HG03354 (cell line): ENCODE results near the gene PRPF40B.
A peak's percentile ranks its signal among the peaks of the same experiment; 100 is the strongest.

Source experiments
- ATAC-seq: cut with Tn5 transposase; IDR thresholded peaks from one replicate; pipeline ENCODE4 v1.9.1; 2021; ENCODE audit warnings: mild to moderate bottlenecking; ENCODE audit not compliant: unreplicated experiment, poor library complexity, severe bottlenecking

The PRPF40B gene

DNA sequence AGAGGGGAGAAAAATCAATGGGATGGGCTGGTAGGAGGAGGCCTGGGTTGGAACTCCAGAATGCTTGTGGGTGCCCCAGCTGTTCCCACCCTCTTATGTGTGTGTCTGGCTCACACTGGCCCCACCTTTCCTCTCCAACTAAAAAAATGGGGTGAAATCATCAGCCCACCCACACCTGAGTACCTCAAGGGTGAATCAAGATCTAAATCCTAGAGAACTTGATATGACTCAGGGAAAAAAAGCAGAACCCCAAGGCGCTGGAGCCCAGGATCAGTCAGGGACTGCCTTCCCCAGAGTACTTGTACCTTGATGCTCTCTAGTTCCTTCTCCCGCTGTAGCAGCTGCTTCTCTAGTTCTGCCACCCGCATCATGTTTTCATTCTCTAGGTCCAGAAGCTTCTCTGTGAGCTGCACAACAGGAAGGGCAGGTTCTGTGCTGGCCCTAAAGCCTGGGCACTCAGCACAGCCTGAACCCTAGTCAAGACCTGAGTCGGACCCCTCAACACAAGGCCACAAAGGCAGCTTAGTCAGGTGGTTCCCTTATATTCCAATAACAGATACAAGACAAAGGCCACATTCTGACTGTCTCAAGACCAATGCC lies 29.7 kb downstream of the PRPF40B start:
- ATAC-seq = no peak

DNA sequence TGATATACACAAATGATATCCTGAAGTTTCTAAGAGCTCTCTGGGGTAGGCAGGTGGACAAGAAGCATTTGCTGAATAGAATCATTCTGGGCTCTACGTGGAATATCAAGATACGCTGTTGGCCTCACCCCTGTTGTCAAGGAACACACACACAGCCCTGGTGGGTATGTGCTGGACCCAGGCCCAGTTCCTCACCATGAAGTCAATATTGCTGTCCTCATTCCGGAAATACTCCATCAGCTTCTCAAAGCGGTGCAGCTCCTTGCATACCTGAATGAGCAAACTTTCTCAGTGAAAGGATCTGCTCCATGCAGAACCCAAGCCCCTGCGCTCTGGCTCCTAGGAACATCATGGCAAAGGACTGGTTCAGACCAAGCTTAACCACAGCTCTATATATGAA lies 31.4 kb downstream of the PRPF40B start:
- ATAC-seq = no peak

DNA sequence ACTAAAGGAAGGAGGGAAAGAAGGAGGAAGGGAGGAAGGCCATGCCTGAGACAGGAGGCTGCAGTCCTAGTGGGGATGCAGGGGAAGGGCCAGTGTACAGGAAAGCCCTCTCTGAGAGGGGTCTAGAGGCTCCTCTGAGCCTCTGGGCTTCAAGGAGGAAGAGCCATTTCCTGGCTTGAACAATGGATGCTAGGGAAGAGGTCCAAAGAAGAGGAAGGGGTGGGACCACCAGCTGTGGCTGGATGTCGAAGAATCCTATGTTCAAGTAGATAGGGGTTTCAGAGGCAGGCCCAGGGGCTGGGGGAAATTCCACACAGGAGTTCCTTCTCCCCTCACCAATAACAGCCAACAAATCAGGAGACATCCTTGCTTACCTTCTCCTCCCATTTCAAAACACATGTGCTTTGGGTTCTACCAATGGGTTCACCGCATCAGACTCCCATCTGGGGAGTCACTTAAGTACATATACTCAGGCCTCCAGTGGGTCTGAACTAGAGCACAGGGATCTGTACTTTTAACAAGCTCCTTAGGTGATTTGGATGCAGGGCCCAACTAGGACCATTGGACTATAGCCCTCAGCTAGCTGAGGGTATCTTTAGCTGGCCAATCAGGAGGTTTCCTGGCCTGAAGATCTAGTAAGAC lies 32.4 kb downstream of the PRPF40B start:
- no peak for ATAC-seq

DNA sequence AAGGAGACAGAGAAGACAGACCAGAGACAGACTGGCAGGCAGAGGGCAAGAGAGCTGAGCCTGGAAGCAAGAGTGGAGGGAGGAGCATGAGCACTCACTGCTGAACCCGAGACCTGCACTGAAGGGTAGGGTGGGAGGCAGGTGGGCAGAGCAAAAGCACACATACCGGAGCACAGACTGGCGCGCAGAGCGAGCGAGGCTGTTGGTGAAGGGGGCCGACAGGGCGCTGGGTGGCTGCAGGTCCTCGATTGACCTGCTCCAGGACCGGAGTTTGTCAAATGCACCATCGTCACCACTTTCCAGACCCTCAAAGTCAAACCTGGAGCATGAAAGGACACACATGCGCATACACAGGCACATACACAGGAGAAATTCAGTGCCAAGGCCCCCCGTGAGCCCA lies 34.9 kb downstream of the PRPF40B start:
- no peak for ATAC-seq

DNA sequence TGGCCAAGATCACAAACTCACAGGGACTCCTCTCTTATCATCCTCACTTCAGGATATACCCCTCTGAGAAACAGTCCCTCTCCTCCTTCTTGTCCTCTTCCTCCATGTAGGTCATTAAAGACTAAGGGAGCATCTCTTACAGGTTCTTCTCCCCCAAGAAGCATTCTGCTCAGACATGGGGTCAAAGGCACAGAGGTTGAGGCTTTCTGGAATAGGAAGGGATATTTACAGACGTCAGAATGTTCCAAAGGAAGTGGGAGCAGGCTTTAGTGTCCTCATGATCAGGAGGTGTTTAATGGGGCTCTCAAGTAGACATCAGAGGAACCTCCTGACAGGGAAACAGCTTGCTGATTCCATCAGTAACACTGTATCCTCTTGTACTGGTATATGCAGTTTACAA lies 36.4 kb downstream of the PRPF40B start:
- no peak for ATAC-seq

DNA sequence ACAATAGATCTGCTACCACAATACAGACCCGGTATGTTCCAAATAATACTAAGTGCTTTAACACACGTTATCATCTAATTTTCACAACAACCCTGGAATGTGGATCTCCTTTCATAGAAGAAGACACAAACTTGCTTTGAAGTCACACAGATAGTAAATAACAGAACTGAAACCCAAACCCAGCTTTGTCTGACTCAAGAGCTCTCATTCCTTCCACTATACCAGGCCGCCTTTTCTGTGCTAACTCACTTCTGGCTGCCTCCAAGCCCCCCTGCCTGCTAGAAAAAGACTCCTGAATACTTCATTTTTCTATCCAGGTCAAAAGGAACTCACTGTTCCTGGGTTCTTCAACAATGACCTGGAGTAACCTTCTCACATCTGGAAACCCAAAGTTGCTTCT lies 37.8 kb downstream of the PRPF40B start:
- ATAC-seq = peak; percentile 41

DNA sequence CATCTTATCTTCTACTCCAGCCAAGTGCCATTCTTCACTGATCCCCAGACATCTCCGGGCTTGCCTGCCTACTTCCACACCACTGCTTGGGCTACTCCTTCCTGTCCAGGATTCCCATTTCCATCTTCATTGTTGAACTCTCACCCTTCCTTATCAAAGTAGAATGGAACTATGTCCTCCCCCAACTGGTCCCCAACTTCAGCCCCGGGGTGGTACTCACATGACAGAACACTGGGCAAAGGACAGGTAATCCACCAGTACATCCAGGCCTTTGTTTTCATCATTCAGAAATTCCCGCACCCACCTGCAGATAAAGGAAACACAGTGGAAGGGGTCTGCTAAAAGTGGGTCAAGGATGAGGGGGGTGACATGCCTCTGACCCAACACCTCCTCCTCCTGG lies 38.4 kb downstream of the PRPF40B start:
- no peak for ATAC-seq

DNA sequence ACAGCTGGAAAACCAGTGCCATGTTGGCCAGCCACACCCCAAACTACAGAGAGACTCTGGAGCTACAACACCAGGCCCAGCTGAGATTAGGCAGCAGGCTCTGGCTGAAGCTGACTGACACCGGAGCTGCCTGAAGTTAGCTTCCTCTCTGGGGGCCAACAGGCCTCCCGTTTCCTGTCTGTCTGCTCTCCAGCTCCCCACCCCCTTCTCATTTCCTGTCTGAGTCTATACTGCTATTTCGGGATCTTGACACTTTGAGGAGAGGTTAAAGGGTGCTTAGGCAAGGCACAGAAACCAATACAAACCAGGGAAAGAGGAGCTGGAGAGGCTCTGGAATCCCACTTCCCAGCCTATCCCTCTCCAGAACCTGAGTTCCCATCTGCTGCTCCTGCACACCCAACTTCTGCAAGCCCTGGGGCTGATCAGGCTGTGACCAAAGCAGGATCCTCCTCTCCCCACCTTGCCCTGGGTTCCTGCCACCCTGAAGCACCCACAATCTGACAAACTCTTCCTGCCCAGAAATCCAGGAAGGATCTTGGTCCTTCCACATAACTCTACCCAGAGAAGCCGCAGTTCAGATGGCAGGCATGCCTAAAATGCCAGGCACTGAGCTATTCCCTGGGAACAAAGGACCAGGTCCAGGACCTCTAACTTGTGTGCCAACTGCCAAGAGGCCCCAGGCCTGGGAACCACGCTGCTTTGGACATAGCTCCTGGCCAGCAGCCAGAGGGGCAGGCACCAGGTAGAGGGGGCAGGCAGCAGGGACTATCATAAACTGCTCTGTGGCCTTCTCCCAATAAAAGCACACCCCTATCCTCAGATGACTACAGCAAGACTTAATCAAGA lies 39.9 kb downstream of the PRPF40B start:
- ATAC-seq = peak; percentile 73

DNA sequence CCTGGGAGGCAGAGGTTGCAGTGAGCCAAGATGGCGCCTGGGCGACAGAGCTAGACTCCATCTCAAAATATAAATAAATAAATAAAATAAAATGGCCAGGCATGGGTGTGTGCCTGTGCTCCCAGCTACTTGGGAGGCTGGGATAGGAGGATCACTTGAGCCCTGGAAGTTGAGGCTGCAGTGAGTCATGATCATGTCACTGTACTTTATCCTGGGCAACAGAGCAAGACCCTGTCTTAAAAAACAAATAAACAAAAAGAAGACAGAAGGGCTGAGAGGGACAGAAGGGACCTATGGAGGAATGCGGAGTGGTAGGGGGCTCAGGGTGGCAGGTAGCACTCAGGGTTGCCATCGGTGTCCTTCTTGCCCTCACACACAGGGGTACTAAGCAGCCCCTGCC lies 40.8 kb downstream of the PRPF40B start:
- no peak for ATAC-seq

DNA sequence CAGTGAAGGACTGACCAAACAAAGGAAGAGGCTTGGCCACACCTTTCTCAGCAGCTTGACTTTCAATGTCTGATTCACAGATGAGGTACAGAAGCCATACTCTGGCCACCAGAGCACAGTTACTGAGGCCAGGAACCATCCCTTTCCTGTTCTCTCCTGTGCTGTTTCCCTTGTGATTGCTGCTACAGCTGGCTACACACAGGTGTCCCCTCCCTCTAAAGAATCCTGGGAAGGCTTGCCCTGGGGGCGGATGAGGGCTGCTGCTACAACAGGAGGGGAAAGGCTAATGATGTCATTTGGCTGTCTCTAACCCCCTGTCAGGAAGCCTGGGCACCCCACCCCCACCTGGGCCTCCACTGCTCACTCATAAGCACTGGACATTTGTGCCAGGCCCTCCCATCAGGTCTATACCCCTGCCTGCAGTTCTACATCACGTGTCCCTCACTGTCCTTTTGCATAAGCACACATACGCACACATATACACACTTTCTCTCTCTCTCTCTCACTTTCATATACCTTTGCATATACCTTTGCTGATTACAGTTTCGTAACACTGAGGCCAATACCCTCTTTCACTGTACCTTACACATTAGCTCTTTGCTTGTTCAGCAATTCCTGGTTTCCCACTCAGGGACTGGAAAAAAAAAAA lies 41.4 kb downstream of the PRPF40B start:
- peak; percentile 71 for ATAC-seq

DNA sequence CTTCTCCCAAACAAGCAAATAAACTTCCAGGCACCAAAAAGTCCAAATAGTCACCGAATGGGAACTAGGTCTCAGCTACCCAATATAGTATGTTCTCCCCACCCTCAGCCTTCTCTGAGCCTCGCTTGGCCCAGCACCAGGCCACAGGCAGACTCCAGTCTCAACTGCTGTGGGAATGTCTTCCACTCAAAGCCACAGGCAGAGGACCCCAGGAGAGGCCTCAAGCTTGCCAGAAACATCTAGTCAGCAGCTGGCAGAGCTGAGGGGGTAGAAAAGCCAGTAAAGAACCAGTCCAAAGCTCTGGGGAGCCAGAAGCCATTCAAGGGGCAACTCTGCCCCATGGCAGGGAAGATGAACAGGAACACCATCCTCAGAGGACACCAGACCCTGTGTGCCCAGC lies 42.0 kb downstream of the PRPF40B start:
- ATAC-seq = no peak

DNA sequence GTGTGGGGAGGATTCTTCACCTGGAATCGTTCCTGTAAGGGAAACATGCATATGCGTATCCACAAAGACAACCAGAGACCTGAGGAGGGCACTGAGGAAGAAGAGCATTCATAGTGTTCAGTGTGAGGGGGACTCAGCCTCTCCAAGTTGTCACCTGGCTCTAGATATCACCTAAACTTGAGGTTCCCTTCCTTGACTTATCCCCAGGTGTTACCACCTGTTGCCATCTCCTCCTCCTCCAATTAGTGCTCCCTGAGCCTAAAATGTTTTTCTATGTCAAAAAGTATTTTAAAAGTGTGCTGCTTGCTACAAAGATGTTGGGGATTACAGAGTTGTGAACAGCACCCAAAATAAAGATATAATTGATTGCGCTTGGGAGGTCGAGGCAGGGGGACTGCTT lies 42.8 kb downstream of the PRPF40B start:
- ATAC-seq = no peak

DNA sequence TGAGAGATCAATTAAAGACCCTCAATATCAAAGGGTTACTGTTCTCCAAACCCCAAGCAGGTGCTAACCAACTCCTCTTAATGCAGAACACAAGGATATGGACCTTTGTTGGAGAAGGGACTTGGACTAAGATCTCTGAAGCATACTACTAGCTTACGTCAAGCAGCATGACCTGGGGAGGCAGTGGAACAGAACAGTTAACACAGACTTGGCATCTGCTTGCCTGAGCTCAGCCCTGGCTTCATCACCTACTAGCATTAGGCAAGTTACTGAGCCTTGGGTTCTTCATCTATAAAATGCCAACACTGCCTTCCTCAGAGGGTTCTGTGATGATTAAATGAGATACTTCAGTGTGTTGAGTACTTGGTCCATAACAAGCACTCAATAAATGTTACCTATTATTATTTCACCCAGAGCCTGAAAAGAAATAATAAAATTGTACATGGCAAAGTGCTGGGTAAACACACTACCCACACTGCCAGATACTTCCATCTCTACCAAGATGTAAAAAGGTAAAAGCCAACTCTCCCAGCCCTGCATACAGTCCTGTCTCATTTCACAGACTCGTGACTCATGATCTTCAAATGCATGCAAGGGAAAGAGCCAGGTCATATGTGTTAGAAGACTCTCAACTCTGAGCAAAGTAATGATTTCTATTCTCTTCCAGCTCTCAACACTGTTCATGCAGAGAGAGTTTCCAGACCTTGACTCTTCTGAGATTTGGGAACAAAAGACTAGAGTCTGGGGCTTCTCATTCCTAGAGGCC lies 44.1 kb downstream of the PRPF40B start:
- ATAC-seq = no peak

DNA sequence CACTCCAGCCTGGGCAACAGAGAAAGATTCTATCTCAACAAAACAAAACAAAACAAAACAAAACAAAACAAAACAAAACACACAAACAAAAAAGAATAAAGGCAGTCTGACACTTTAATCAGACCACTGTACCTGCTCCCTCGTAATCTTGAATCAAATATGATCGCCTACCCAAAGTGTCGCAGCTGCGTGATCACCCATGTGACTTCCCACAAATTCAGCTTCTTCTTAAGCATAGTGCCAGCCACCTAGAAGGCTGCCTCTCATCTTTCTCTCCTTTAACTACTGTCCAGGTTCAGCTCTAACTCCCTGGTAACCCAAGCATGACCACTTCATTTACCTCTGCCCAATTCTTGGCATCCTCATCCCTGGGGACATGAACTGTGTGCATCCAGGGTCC lies 46.4 kb downstream of the PRPF40B start:
- ATAC-seq = no peak

DNA sequence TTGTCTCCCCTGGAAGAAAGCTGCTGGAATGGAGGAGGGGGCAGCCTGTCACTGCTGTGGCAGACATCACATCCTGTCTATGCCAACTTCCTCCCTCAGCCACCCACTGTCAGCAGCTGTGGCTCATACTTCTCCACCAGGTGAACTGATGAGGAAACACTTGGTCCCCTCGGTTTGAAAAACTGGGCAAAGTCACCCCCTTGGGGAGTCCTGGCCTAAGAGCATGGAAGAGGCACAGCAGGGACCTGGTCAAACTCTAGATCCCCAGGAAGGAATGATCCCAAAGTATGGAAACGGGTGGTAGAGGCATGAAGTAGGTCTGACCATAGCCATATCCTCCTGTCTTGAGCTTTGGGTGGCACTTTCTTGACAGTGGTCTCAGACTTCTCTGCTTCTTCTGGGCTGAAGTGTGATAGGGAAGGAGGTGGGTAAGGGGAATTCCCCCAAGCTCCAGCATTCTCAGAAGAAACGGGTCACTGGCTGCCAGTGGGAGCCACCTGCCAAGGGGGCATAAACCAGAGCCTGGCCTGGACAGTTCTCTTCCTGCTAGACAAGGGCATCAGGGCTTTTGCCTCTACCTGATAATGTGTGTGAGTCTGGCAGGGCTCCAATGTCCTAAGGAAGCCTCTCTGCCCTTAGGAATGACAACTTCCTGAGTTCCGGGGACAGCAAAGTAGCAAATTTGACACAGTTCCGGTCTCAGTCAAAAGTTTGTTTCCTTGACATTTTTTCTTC lies 47.8 kb downstream of the PRPF40B start:
- no peak for ATAC-seq

DNA sequence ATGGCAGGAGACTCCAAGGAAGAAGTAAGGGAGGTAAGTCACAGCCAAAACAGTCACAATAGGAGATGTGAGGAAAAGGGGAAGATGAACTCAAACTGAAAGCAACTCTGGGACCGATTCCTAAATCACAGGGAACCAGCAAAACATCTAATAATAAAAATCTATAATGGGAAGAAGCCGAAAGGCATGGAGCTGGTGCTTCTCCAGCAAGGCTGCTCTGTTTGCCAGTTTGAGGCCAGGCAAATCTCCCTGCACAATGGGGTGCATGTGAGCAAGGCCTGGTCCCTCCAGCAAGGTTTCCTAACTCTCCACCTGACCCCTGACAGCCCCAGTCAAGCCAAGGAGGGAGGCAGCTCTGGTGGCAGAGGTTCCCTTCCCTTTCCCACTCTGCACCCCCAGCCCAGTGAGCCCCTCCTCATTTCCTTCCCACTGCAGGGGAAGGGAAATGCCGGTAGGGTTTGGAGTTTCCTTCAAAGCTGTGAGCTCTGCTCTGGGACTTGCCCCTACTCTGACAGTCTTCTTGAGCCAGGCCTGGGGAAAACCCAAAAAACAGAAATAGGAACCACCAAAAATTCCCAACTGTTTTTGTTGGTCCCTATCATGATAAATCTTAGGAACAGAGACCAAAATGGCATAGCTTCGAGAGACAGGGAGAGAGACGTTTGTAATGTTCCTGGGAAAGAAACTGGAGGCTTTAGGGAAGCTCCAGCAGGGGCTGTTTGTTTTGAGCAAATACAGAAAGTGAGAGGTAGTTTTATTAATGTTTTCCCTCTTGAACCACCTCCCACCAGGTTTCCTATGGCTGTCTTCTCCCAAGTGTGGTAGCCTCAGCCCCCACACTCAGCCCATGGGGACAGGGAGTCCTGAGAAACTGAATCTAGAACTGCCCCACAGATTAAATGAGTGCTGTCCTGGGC lies 49.2 kb downstream of the PRPF40B start:
- no peak for ATAC-seq

DNA sequence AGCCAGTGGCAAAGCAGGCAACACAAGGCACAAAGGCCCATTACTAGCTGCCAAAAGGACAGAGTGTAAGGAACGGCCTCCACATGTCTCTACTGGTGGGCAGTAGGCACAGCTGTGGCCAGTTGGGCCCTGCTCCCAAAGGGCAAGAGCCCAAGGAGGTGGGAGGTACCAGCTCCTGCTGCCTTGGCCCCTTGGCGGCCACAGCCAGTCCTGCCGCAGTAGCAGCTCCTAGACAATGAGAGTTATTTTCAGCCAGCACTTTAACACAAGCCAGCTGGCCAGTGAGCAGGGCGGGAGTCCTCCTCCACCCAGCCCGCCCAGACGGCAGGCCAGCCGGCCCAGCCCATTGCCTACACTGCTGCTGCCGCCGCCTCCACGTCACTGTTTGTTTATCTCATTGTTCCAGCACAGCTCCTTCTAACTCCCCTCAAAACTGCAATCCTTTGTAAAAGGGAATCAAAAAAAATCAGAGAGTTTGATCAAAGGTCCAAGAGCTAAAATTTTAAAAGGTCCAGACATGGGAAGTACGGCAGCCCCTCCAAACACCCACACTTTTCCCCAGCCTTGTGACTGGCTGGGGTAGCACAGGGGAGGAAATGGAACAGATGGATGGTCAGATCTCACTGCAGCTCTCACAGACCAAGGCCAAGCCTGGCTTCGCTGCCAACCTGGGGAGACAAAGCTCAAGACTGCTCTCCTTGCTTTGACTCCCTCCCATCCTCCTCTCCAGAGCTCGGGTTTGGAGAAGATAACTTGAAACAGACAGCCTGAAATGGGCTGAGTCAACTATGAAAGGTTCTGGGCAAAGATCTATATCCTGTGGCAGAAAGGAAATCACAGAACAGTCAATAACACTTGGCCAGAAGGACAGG lies 50.3 kb downstream of the PRPF40B start:
- no peak for ATAC-seq
